ENCODE data around the gene RAB36. TPM values are rescaled to one million over a fixed set of nuclear protein-coding genes. Genes with fewer than 3 reads are reported as not detected.

RAB36 gene
- total RNA-seq, 1 experiment from 2014 or later = 1.4 TPM

GRCh38 chr22:23179381-23180299 lies 34.4 kb downstream of the RAB36 start:
- no peak overlapping the region for H3K56ac ChIP-seq (ENCODE audit: insufficient read length, low read depth, low read length)
- no peak overlapping the region for H2BK12ac ChIP-seq (ENCODE audit: insufficient read length, low read depth, low read length)
- peaks cover 21% of the 10 kb centered on the region for H3K23me2 ChIP-seq (ENCODE audit: insufficient read length, low read depth, low read length, poor library complexity, severe bottlenecking)
- Mint-ChIP-seq H3K27me3 (ENCODE audit: low read depth) (peaks cover 20% of the 10 kb centered on the region), H3K27ac (peak overlapping the region in 1 of 3 experiments; percentile 40; a peak in 1 of 7 replicates), H3K9me3 (peaks cover 18 to 19% of the 10 kb centered on the region in 2 experiments), H3K4me3 (peak overlapping the region; percentile 59 to 80), H3K36me3 (ENCODE audit: insufficient read depth in 1 of 3, low read depth in 3 of 3) (peaks cover 29 to 37% (median 33%) of the 10 kb centered on the region in 3 experiments), H3K4me1 (peaks cover 37 to 45% of the 10 kb centered on the region in 2 experiments)
- no peak overlapping the region for H3K23ac ChIP-seq (ENCODE audit: insufficient read length, low read depth, low read length)
- peaks cover 4% of the 10 kb centered on the region for H4K20me1 ChIP-seq (ENCODE audit: control insufficient read depth, insufficient read depth, insufficient read length)
- peaks cover 29% of the 10 kb centered on the region; the same call in 1 of the 2 replicates for H3K79me2 ChIP-seq (ENCODE audit: insufficient read depth, low read length)
- no peak overlapping the region for H2BK120ac ChIP-seq (ENCODE audit: low read depth, low read length, poor library complexity, severe bottlenecking)
- no peak overlapping the region for H3K14ac ChIP-seq (ENCODE audit: insufficient read depth, low read length)
- H3K4me1 ChIP-seq (ENCODE audit: insufficient read depth, low read length) = peaks cover 4% of the 10 kb centered on the region; the same call in 1 of the 2 replicates
- no peaks in the 10 kb centered on the region; the same call in 1 of the 2 replicates for H3K27me3 ChIP-seq (ENCODE audit: insufficient read depth, low read length)
- DNase-seq = no peak
- no peak overlapping the region for H2BK15ac ChIP-seq (ENCODE audit: low read depth, low read length)
- no peak overlapping the region for H2BK20ac ChIP-seq (ENCODE audit: low read depth, low read length, poor library complexity, severe bottlenecking)
- no peak overlapping the region for H3K9ac ChIP-seq (ENCODE audit: extremely low read depth, insufficient read length, low read length)
- H4K91ac ChIP-seq (ENCODE audit: insufficient read length, low read depth, low read length) = no peak overlapping the region
- no peak overlapping the region for H3T11ph ChIP-seq (ENCODE audit: low read length)
- no peak overlapping the region for H3K4ac ChIP-seq (ENCODE audit: low read depth, low read length)
- H3K18ac ChIP-seq (ENCODE audit: insufficient read length, low read depth, low read length) = no peak overlapping the region
- no CpG with 5 or more reads among the region's 25 CpGs for WGBS (ENCODE audit: extremely low coverage, insufficient read length, low lambda C conversion rate)
- no peak overlapping the region for H2BK5ac ChIP-seq (ENCODE audit: insufficient read length, low read length)
- H3K27ac ChIP-seq (ENCODE audit: insufficient read length, low read depth, low read length) = no peak overlapping the region
- no peak overlapping the region for H4K8ac ChIP-seq (replicated peaks; ENCODE audit: insufficient read length, low read depth, low read length)
- no peak overlapping the region for H4K5ac ChIP-seq (ENCODE audit: insufficient read length, low read depth, low read length)
- H3K79me1 ChIP-seq (ENCODE audit: insufficient read depth, low read depth, low read length, poor library complexity, severe bottlenecking) = no peaks in the 10 kb centered on the region
- H2AK5ac ChIP-seq (ENCODE audit: insufficient read length, low read length) = no peak overlapping the region
- no peak overlapping the region for H3K4me2 ChIP-seq (ENCODE audit: insufficient read depth, insufficient read length, low read length)
- no peak for TF ChIP-seq CTCF (conservative IDR thresholded peaks at IDR 0.05)
- H3K9me3 ChIP-seq (ENCODE audit: control insufficient read depth, low read depth, low read length) = peaks cover 17% of the 10 kb centered on the region
- no peak overlapping the region for H2AFZ ChIP-seq (ENCODE audit: low read length)
